Vagina (tissue), 2 donors: Measurements from ENCODE around the gene DNAH8.

Experiments
- POLR2A ChIP-seq, 2 donors: fragments of 450-650 bp; IDR thresholded peaks; one replicate each; pipeline ENCODE4 v1.6.1; 2017; ENCODE audit warnings: antibody characterized with exemption in 2 of 2, mild to moderate bottlenecking in 2 of 2, moderate library complexity in 2 of 2
- POLR2AphosphoS5 ChIP-seq, 2 donors: sonication (generic); formaldehyde crosslinking; IDR thresholded peaks; one replicate each; pipeline ENCODE4 v1.9.0; 2017; ENCODE audit warnings: antibody characterized with exemption in 2 of 2, mild to moderate bottlenecking in 2 of 2, low read depth in 1 of 2; ENCODE audit not compliant: insufficient read depth in 1 of 2
- TF ChIP-seq, protein P1 (sequence below), 3 experiments: fragments of 450-650 bp in 2 of 3; fragments of 200-600 bp in 1 of 3; sonication (generic) in 1 of 3; IDR thresholded peaks; one replicate each; pipeline ENCODE4 v1.5.1; 2017 to 2019; ENCODE audit warnings: antibody characterized with exemption in 3 of 3, mild to moderate bottlenecking in 2 of 3, moderate library complexity in 2 of 3

DNA sequence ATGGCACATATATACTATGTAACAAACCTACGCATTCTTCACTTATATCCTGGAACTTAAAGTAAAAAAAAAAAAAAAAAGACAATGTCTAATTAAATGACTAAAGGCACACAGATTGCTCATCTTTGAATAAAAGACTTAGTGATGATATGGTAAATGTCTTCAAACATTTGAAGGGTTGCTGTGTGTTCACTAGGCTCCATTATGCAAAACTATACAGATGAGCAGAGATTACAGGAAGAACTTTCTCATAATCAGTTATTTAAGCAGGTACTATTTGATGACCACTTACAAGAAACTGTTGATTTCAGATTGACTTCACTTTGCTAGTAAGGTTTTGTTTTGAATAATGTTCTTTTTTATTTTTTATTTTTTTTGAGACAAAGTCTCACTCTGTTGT lies 34.4 kb downstream of the DNAH8 start:
- TF ChIP-seq POLR2A (IDR thresholded peaks at IDR 0.05), result no peak
- TF ChIP-seq, protein P1, sequence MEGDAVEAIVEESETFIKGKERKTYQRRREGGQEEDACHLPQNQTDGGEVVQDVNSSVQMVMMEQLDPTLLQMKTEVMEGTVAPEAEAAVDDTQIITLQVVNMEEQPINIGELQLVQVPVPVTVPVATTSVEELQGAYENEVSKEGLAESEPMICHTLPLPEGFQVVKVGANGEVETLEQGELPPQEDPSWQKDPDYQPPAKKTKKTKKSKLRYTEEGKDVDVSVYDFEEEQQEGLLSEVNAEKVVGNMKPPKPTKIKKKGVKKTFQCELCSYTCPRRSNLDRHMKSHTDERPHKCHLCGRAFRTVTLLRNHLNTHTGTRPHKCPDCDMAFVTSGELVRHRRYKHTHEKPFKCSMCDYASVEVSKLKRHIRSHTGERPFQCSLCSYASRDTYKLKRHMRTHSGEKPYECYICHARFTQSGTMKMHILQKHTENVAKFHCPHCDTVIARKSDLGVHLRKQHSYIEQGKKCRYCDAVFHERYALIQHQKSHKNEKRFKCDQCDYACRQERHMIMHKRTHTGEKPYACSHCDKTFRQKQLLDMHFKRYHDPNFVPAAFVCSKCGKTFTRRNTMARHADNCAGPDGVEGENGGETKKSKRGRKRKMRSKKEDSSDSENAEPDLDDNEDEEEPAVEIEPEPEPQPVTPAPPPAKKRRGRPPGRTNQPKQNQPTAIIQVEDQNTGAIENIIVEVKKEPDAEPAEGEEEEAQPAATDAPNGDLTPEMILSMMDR (IDR thresholded peaks at IDR 0.05), result no peak
- no peak for TF ChIP-seq POLR2AphosphoS5 (IDR thresholded peaks at IDR 0.05; ENCODE audit: insufficient read depth in 1 of 2, low read depth in 1 of 2)
